Loucy (cell line): ENCODE data around the gene DDOST.

Experiments used
- CTCF ChIP-seq: fragments of 200-600 bp; sonication (generic); conservative IDR thresholded peaks from 2 replicates; pipeline ENCODE4 v1.5.1; 2014; ENCODE audit warnings: mild to moderate bottlenecking, antibody characterized with exemption, low read length
- EZH2phosphoT487 ChIP-seq: fragments of 200-600 bp; IDR thresholded peaks from 2 replicates; pipeline ENCODE4 v1.6.1; 2018; ENCODE audit warnings: antibody characterized with exemption, mild to moderate bottlenecking, moderate library complexity, borderline replicate concordance

GRCh38 chr1:20626524-20626923 lies 34.6 kb downstream of the DDOST start:
- TF ChIP-seq CTCF, result no peak
- TF ChIP-seq EZH2phosphoT487, result no peak
